Neural cell (in vitro differentiated cells): ENCODE measurements around the gene FHL1. TPM values are rescaled to one million over a fixed set of nuclear protein-coding genes. Genes with fewer than 3 reads are reported as not detected.

Source experiments
- H2AFZ ChIP-seq: fragments of 200-600, 300-800 bp; sonication (generic), shearing (Covaris generic); 2 replicates; pipeline ENCODE4 v1.6.0; 2014; ENCODE audit warnings: low read depth, mild to moderate bottlenecking, antibody characterized with exemption, low read length, moderate library complexity
- H3F3A ChIP-seq: fragments of 200-600 bp; shearing (Covaris generic); 2 replicates; pipeline ENCODE4 v1.6.1; 2016; ENCODE audit warnings: mild to moderate bottlenecking, moderate library complexity, mixed read lengths, antibody characterized with exemption, low read length; ENCODE audit not compliant: insufficient read depth, poor library complexity, severe bottlenecking
- H3K27ac ChIP-seq: fragments of 200-600, 300-800 bp; sonication (generic), shearing (Covaris generic); 2 replicates; pipeline ENCODE4 v1.5.1; 2014; ENCODE audit warnings: mild to moderate bottlenecking, low read length, moderate library complexity
- H3K27me3 ChIP-seq: fragments of 300-800, 200-600 bp; sonication (generic), shearing (Covaris generic); 2 replicates; pipeline ENCODE4 v1.6.0; 2014; ENCODE audit warnings: mild to moderate bottlenecking, low read depth, low read length, moderate library complexity; ENCODE audit not compliant: insufficient read depth
- H3K36me3 ChIP-seq: fragments of 300-800, 200-600 bp; sonication (generic), shearing (Covaris generic); 2 replicates; pipeline ENCODE4 v1.5.1; 2014; ENCODE audit warnings: mild to moderate bottlenecking, antibody characterized with exemption, low read length, moderate library complexity; ENCODE audit not compliant: insufficient read depth
- H3K4me2 ChIP-seq: fragments of 300-800, 200-600 bp; sonication (generic), shearing (Covaris generic); 2 replicates; pipeline ENCODE4 v1.6.0; 2014; ENCODE audit warnings: mild to moderate bottlenecking, low read length
- H3K4me3 ChIP-seq: fragments of 300-800, 200-600 bp; sonication (generic), shearing (Covaris generic); 2 replicates; pipeline ENCODE4 v1.5.1; 2014; ENCODE audit warnings: mild to moderate bottlenecking, low read length, moderate library complexity
- H3K79me2 ChIP-seq: fragments of 200-600 bp; shearing (Covaris generic); replicated peaks from 2 replicates; pipeline ENCODE4 v1.6.0; 2014; ENCODE audit warnings: mild to moderate bottlenecking, low read length, moderate library complexity; ENCODE audit not compliant: insufficient read depth
- H3K9ac ChIP-seq: fragments of 300-800, 200-600 bp; sonication (generic), shearing (Covaris generic); 2 replicates; pipeline ENCODE4 v1.6.1; 2016; ENCODE audit warnings: mild to moderate bottlenecking, low read length, mixed read lengths
- H3K9me2 ChIP-seq: fragments of 200-600 bp; shearing (Covaris generic); 2 replicates; pipeline ENCODE4 v1.6.1; 2016; ENCODE audit warnings: mild to moderate bottlenecking, low read length, mixed read lengths; ENCODE audit not compliant: insufficient read depth
- H3K9me3 ChIP-seq: fragments of 200-600, 300-800 bp; sonication (generic), shearing (Covaris generic); 2 replicates; pipeline ENCODE4 v1.6.1; 2016; ENCODE audit warnings: mild to moderate bottlenecking, mixed run types, low read length, moderate library complexity, mixed read lengths
- H4K20me1 ChIP-seq: fragments of 200-600 bp; shearing (Covaris generic); 2 replicates; pipeline ENCODE4 v1.6.1; 2016; ENCODE audit warnings: mild to moderate bottlenecking, mixed run types; ENCODE audit not compliant: insufficient read depth
- CTCF ChIP-seq: fragments of 450-650 bp; IDR thresholded peaks from 2 replicates; pipeline ENCODE4 v1.5.1; 2014; ENCODE audit warnings: antibody characterized with exemption, mild to moderate bottlenecking, moderate library complexity; ENCODE audit not compliant: poor library complexity, severe bottlenecking
- EP300 ChIP-seq: fragments of 450-650 bp; conservative IDR thresholded peaks from 2 replicates; pipeline ENCODE4 v1.6.1; 2014; ENCODE audit warnings: antibody characterized with exemption, mild to moderate bottlenecking, moderate library complexity; ENCODE audit not compliant: poor library complexity, severe bottlenecking
- EZH2 ChIP-seq: fragments of 200-600, 300-800 bp; shearing (Covaris generic), sonication (generic); IDR thresholded peaks from 2 replicates; pipeline ENCODE4 v1.6.1; 2014; ENCODE audit warnings: antibody characterized with exemption, low read length, borderline replicate concordance, mild to moderate bottlenecking; ENCODE audit not compliant: insufficient read depth, poor library complexity, severe bottlenecking
- MXI1 ChIP-seq: fragments of 450-650 bp; conservative IDR thresholded peaks from 2 replicates; pipeline ENCODE4 v1.6.1; 2014; ENCODE audit warnings: antibody characterized with exemption, mild to moderate bottlenecking; ENCODE audit not compliant: poor library complexity, severe bottlenecking
- POLR2AphosphoS5 ChIP-seq: IDR thresholded peaks from 2 replicates; pipeline ENCODE4 v1.6.1; 2012
- RAD21 ChIP-seq: fragments of 450-650 bp; conservative IDR thresholded peaks from 2 replicates; pipeline ENCODE4 v1.6.1; 2014; ENCODE audit warnings: antibody characterized with exemption, mild to moderate bottlenecking, moderate library complexity
- SMC3 ChIP-seq: fragments of 450-650 bp; conservative IDR thresholded peaks from 2 replicates; pipeline ENCODE4 v1.6.1; 2014; ENCODE audit warnings: antibody characterized with exemption, mild to moderate bottlenecking, moderate library complexity; ENCODE audit not compliant: poor library complexity
- polyA plus RNA-seq: library from polyadenylated mRNA; depleted of rRNA; stranded (reverse); fragments of >200 nt; gene quantifications from 2 replicates; pipeline ENCODE4 v1.2.3, GENCODE V29; 2014
- TF ChIP-seq, protein P1 (sequence below): IDR thresholded peaks from 2 replicates; pipeline ENCODE4 v1.6.1; 2012; ENCODE audit warnings: borderline replicate concordance

The FHL1 gene
- polyA plus RNA-seq, 1 donor from 2014 or later = 235 TPM

- TF ChIP-seq CTCF (no peak), SMC3 (no peak), EZH2 (no peak)
- TF ChIP-seq, protein P1, sequence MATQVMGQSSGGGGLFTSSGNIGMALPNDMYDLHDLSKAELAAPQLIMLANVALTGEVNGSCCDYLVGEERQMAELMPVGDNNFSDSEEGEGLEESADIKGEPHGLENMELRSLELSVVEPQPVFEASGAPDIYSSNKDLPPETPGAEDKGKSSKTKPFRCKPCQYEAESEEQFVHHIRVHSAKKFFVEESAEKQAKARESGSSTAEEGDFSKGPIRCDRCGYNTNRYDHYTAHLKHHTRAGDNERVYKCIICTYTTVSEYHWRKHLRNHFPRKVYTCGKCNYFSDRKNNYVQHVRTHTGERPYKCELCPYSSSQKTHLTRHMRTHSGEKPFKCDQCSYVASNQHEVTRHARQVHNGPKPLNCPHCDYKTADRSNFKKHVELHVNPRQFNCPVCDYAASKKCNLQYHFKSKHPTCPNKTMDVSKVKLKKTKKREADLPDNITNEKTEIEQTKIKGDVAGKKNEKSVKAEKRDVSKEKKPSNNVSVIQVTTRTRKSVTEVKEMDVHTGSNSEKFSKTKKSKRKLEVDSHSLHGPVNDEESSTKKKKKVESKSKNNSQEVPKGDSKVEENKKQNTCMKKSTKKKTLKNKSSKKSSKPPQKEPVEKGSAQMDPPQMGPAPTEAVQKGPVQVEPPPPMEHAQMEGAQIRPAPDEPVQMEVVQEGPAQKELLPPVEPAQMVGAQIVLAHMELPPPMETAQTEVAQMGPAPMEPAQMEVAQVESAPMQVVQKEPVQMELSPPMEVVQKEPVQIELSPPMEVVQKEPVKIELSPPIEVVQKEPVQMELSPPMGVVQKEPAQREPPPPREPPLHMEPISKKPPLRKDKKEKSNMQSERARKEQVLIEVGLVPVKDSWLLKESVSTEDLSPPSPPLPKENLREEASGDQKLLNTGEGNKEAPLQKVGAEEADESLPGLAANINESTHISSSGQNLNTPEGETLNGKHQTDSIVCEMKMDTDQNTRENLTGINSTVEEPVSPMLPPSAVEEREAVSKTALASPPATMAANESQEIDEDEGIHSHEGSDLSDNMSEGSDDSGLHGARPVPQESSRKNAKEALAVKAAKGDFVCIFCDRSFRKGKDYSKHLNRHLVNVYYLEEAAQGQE = no peak
- Histone ChIP-seq H3K4me3 (peak overlapping the region; percentile 66), H2AFZ (no peak overlapping the region), H3F3A (no peaks in the 10 kb centered on the region), H3K27me3 (no peaks in the 10 kb centered on the region), H3K79me2 (peaks cover 30% of the 10 kb centered on the region), H3K9ac (peak overlapping the region; percentile 81), H3K9me3 (no peaks in the 10 kb centered on the region), H3K9me2 (no peaks in the 10 kb centered on the region), H4K20me1 (no peaks in the 10 kb centered on the region), H3K4me2 (peak overlapping the region; percentile 55), H3K27ac (peak overlapping the region; percentile 76), H3K36me3 (no peaks in the 10 kb centered on the region)
Measured at GRCh38 chrX:136148391-136148790, 1.1 kb downstream of the FHL1 start.

GRCh38 chrX:136154998-136155397 is 7.7 kb downstream of the FHL1 start:
- Histone ChIP-seq H3F3A (no peaks in the 10 kb centered on the region), H3K79me2 (peaks cover 28% of the 10 kb centered on the region)

More at GRCh38 chrX:136154998-136155397, 7.7 kb downstream of the FHL1 start:
- Histone ChIP-seq H3K27ac (no peak overlapping the region), H3K4me2 (no peak overlapping the region), H3K9ac (no peak overlapping the region), H3K4me3 (no peak overlapping the region), H3K27me3 (no peaks in the 10 kb centered on the region), H2AFZ (no peak overlapping the region), H3K9me2 (no peaks in the 10 kb centered on the region), H3K36me3 (no peaks in the 10 kb centered on the region), H3K9me3 (no peaks in the 10 kb centered on the region), H4K20me1 (no peaks in the 10 kb centered on the region)
- TF ChIP-seq EZH2 = no peak
- no peak for TF ChIP-seq POLR2AphosphoS5
- no peak for TF ChIP-seq CTCF
- no peak for TF ChIP-seq RAD21
- TF ChIP-seq EP300 = no peak
- no peak for TF ChIP-seq MXI1
- TF ChIP-seq, protein P1 = no peak
- no peak for TF ChIP-seq SMC3
